HL-60/S4 treated with phorbol 12-myristate 13-acetate at 8.2 ng/mL for 4 days and 3 days (cell line): ENCODE results near the gene GABBR2.

Experiments
- in situ Hi-C: fragments of 300-500 bp; cut with MboI; formaldehyde crosslinking; loops from 2 replicates; pipeline ENCODE4 v1.15.0; 2022; ENCODE audit warnings: low sequenced_read_pairs

GABBR2 gene

GRCh38 chr9:98378206-98378780 lies 330.4 kb downstream of the GABBR2 start:
- in situ Hi-C loops: no loop called here

- in situ Hi-C loops: no loop called here
Observed at GRCh38 chr9:98375138-98375726, 333.5 kb downstream of the GABBR2 start.

GRCh38 chr9:98374385-98375051 lies 334.2 kb downstream of the GABBR2 start:
- in situ Hi-C loops: no loop called here

- in situ Hi-C loops: no loop called here
Observed at GRCh38 chr9:98373609-98374008, 335.1 kb downstream of the GABBR2 start.

- in situ Hi-C loops: no loop called here
Observed at GRCh38 chr9:98372077-98372836, 336.5 kb downstream of the GABBR2 start.

GRCh38 chr9:98370976-98371315 lies 337.8 kb downstream of the GABBR2 start:
- in situ Hi-C loops: no loop called here

GRCh38 chr9:98370300-98370975 lies 338.3 kb downstream of the GABBR2 start:
- in situ Hi-C loops: no loop called here

- in situ Hi-C loops: no loop called here
Observed at GRCh38 chr9:98369896-98370295, 338.8 kb downstream of the GABBR2 start.

- in situ Hi-C loops: no loop called here
Observed at GRCh38 chr9:98369471-98369870, 339.3 kb downstream of the GABBR2 start.

GRCh38 chr9:98369066-98369425 lies 339.7 kb downstream of the GABBR2 start:
- in situ Hi-C loops: no loop called here

- in situ Hi-C loops: no loop called here
Observed at GRCh38 chr9:98368366-98369065, 340.2 kb downstream of the GABBR2 start.

- in situ Hi-C loops: no loop called here
Observed at GRCh38 chr9:98367923-98368322, 340.8 kb downstream of the GABBR2 start.

GRCh38 chr9:98367371-98367900 lies 341.3 kb downstream of the GABBR2 start:
- in situ Hi-C loops: no loop called here

- in situ Hi-C loops: no loop called here
Observed at GRCh38 chr9:98365781-98366180, 343.0 kb downstream of the GABBR2 start.

- in situ Hi-C loops: no loop called here
Observed at GRCh38 chr9:98365227-98365669, 343.5 kb downstream of the GABBR2 start.

GRCh38 chr9:98364086-98364485 lies 344.6 kb downstream of the GABBR2 start:
- in situ Hi-C loops: no loop called here

GRCh38 chr9:98363644-98364043 lies 345.1 kb downstream of the GABBR2 start:
- in situ Hi-C loops: no loop called here

- in situ Hi-C loops: no loop called here
Observed at GRCh38 chr9:98362624-98363252, 346.0 kb downstream of the GABBR2 start.

- in situ Hi-C loops: no loop called here
Observed at GRCh38 chr9:98361645-98362044, 347.1 kb downstream of the GABBR2 start.

GRCh38 chr9:98360176-98360708 lies 348.5 kb downstream of the GABBR2 start:
- in situ Hi-C loops: no loop called here
